ENCODE data around the gene TIMP2. TPM values are rescaled to one million over a fixed set of nuclear protein-coding genes. Genes with fewer than 3 reads are reported as not detected.

TIMP2 gene
- total and polyA plus RNA-seq, 2 of the 13 experiments (the other 11 are each of a cell fraction or from before 2014, with no cell fraction given) = 3.8 to 8.5 TPM

- TF ChIP-seq ZNF687 (CRISPR knock-in tag; IDR thresholded peaks at IDR 0.05) (peak; percentile 90), GATAD2A (CRISPR knock-in tag; IDR thresholded peaks at IDR 0.05) (peak; percentile 83), IKZF5 (CRISPR knock-in tag; IDR thresholded peaks at IDR 0.05) (peak; percentile 47; the same call in 1 of the 2 replicates), MTERF4 (CRISPR knock-in tag; IDR thresholded peaks at IDR 0.05) (peak; percentile 36; the same call in 1 of the 2 replicates), ZNF605 (CRISPR knock-in tag; IDR thresholded peaks at IDR 0.05) (peak; percentile 87), ZNF430 (CRISPR knock-in tag; IDR thresholded peaks at IDR 0.05) (peak; percentile 69; the same call in 1 of the 2 replicates), YEATS4 (CRISPR knock-in tag; IDR thresholded peaks at IDR 0.05; ENCODE audit: borderline replicate concordance) (peak; percentile 86; the same call in 1 of the 2 replicates), PITX1 (CRISPR knock-in tag; IDR thresholded peaks at IDR 0.05) (peak; percentile 58; the same call in 1 of the 2 replicates), MXD4 (CRISPR knock-in tag; IDR thresholded peaks at IDR 0.05) (peak; percentile 86), FOXP4 (CRISPR knock-in tag; IDR thresholded peaks at IDR 0.05) (peak; percentile 77), ZNF747 (CRISPR knock-in tag; IDR thresholded peaks at IDR 0.05; ENCODE audit: borderline replicate concordance) (peak; percentile 39; the same call in 1 of the 2 replicates), ZNF350 (CRISPR knock-in tag; IDR thresholded peaks at IDR 0.05; ENCODE audit: borderline replicate concordance, low read depth) (peak; percentile 57; the same call in 1 of the 2 replicates), ZSCAN31 (CRISPR knock-in tag; IDR thresholded peaks at IDR 0.05; ENCODE audit: low read depth) (0 out of 2 replicates have a peak, but pooled peaks have one; percentile 16), FUBP1 (CRISPR knock-in tag; IDR thresholded peaks at IDR 0.05; ENCODE audit: borderline replicate concordance) (no peak), CENPX (CRISPR knock-in tag; IDR thresholded peaks at IDR 0.05) (no peak), KDM5B (CRISPR knock-in tag; IDR thresholded peaks at IDR 0.05; ENCODE audit: borderline replicate concordance) (peak; percentile 46; the same call in 1 of the 2 replicates), KMT2A (CRISPR knock-in tag; IDR thresholded peaks at IDR 0.05) (peak; percentile 75), ZNF235 (CRISPR knock-in tag; IDR thresholded peaks at IDR 0.05; ENCODE audit: borderline replicate concordance) (no peak)
Observed at GRCh38 chr17:78831688-78832540, 93.3 kb downstream of the TIMP2 start (continued).
